SK-N-SH (cell line): Measurements from ENCODE around the gene KMT2E. TPM values are rescaled to one million over a fixed set of nuclear protein-coding genes. Genes with fewer than 3 reads are reported as not detected.
"Not testable (repeated sequence)": the region's sequence is repeated elsewhere in the genome, so short reads cannot be mapped to it uniquely, and the experiment has no call there.

Experiments used
- CTCF ChIA-PET: fragments of 300-600, 350-600 bp; formaldehyde crosslinking; extraction: SDS; loops from one replicate; lab custom pipeline; 2021; lab: Yijun Ruan, JAX
- POLR2A ChIA-PET: fragments of 350-600 bp; sonication (Branson Sonifier 250); formaldehyde crosslinking; extraction: SDS; loops from one replicate; lab custom pipeline; 2020; ENCODE audit warnings: antibody characterized with exemption, inconsistent platforms; lab: Yijun Ruan, JAX
- DNase-seq: peaks from one replicate; pipeline ENCODE4 v3.0.0; 2012
- H2AFZ ChIP-seq: fragments of 200-600 bp; sonication (generic); 2 replicates; pipeline ENCODE4 v1.8.1; 2016; ENCODE audit warnings: antibody characterized with exemption, mild to moderate bottlenecking, low read depth
- H3F3A ChIP-seq: fragments of 200-600 bp; sonication (generic); replicated peaks from 2 replicates; pipeline ENCODE3; 2016; ENCODE audit warnings: antibody characterized with exemption, mild to moderate bottlenecking; ENCODE audit not compliant: insufficient read depth
- H3K27ac ChIP-seq, 2 experiments: fragments of 200-500 bp in 1 of 2; fragments of 200-600 bp in 1 of 2; sonication (Bioruptor generic) in 1 of 2; sonication (generic), shearing (Covaris generic) in 1 of 2; 2 replicates each; pipeline versions ENCODE4 v1.5.1 to v1.6.1; 2014 to 2016; ENCODE audit warnings: low read depth in 2 of 2, inconsistent platforms in 1 of 2, low read length in 1 of 2, mild to moderate bottlenecking in 1 of 2, mixed read lengths in 1 of 2
- H3K27me3 ChIP-seq: fragments of 200-600 bp; sonication (generic), shearing (Covaris generic); 2 replicates; pipeline ENCODE4 v1.6.1; 2016; ENCODE audit warnings: mixed run types; ENCODE audit not compliant: insufficient read depth
- H3K36me3 ChIP-seq, 2 experiments: fragments of 200-500 bp in 1 of 2; fragments of 200-600 bp in 1 of 2; sonication (Bioruptor generic) in 1 of 2; sonication (generic) in 1 of 2; replicated peaks in 1 of 2; 2 replicates each; pipeline versions ENCODE3 to v1.5.1; 2014 to 2016; ENCODE audit warnings: low read length in 1 of 2, mild to moderate bottlenecking in 1 of 2; ENCODE audit not compliant: insufficient read depth in 2 of 2, control insufficient read depth in 1 of 2
- H3K4me1 ChIP-seq, 2 experiments: fragments of 200-500 bp in 1 of 2; fragments of 200-600 bp in 1 of 2; sonication (Bioruptor generic) in 1 of 2; sonication (generic), shearing (Covaris generic) in 1 of 2; 2 replicates each; pipeline versions ENCODE4 v1.5.1 to v1.6.1; 2014 to 2016; ENCODE audit warnings: low read depth in 1 of 2, low read length in 1 of 2, mixed run types in 1 of 2; ENCODE audit not compliant: insufficient read depth in 2 of 2, control insufficient read depth in 1 of 2
- H3K4me2 ChIP-seq: fragments of 200-600 bp; sonication (generic), shearing (Covaris generic); 2 replicates; pipeline ENCODE4 v1.6.1; 2017; ENCODE audit warnings: mixed run types
- H3K4me3 ChIP-seq, 2 experiments: fragments of 200-500 bp in 1 of 2; fragments of 200-600 bp in 1 of 2; sonication (Bioruptor generic) in 1 of 2; sonication (generic), shearing (Covaris generic) in 1 of 2; 2 replicates each; pipeline versions ENCODE4 v1.5.1 to v1.8.1; 2014 to 2016; ENCODE audit warnings: low read depth in 2 of 2, inconsistent platforms in 1 of 2, low read length in 1 of 2, mild to moderate bottlenecking in 1 of 2, mixed read lengths in 1 of 2, moderate library complexity in 1 of 2
- H3K79me2 ChIP-seq: fragments of 200-600 bp; sonication (generic); 2 replicates; pipeline ENCODE4 v1.8.1; 2017; ENCODE audit warnings: mild to moderate bottlenecking; ENCODE audit not compliant: insufficient read depth
- H3K9ac ChIP-seq: fragments of 200-600 bp; sonication (generic); 2 replicates; pipeline ENCODE4 v1.6.1; 2017; ENCODE audit warnings: mixed run types
- H3K9me2 ChIP-seq: fragments of 200-600 bp; sonication (generic); 2 replicates; pipeline ENCODE4 v1.6.1; 2017; ENCODE audit warnings: mixed run types
- H3K9me3 ChIP-seq: fragments of 200-600 bp; sonication (generic); 2 replicates; pipeline ENCODE4 v1.6.1; 2017; ENCODE audit warnings: mixed run types, mild to moderate bottlenecking, moderate library complexity
- H4K20me1 ChIP-seq: fragments of 200-600 bp; sonication (generic); 2 replicates; pipeline ENCODE4 v1.6.1; 2017; ENCODE audit warnings: mild to moderate bottlenecking, mixed run types; ENCODE audit not compliant: insufficient read depth
- GABPA ChIP-seq: IDR thresholded peaks from 2 replicates; pipeline ENCODE4 v1.4.0; 2012; ENCODE audit warnings: low read depth, mild to moderate bottlenecking
- MXI1 ChIP-seq: IDR thresholded peaks from 2 replicates; pipeline ENCODE4 v1.6.1; 2012; ENCODE audit warnings: mild to moderate bottlenecking, low read depth, low read length, improper control_type of control experiment
- RCOR1 ChIP-seq: fragments of 150-350 bp; IDR thresholded peaks from 2 replicates; pipeline ENCODE4 v1.6.1; 2017; ENCODE audit warnings: antibody characterized with exemption, low read length
- REST ChIP-seq: IDR thresholded peaks from 2 replicates; pipeline ENCODE4 v1.6.1; 2012; ENCODE audit warnings: mild to moderate bottlenecking, low read depth, low read length, moderate library complexity
- SIN3A ChIP-seq: IDR thresholded peaks from 2 replicates; pipeline ENCODE4 v1.6.1; 2012; ENCODE audit warnings: low read depth, mild to moderate bottlenecking, low read length, moderate library complexity, borderline replicate concordance
- SMC3 ChIP-seq: IDR thresholded peaks from 2 replicates; pipeline ENCODE4 v1.6.1; 2012; ENCODE audit warnings: low read depth, low read length, improper control_type of control experiment
- TCF12 ChIP-seq: IDR thresholded peaks from 2 replicates; pipeline ENCODE4 v1.4.0; 2012
- USF1 ChIP-seq: IDR thresholded peaks from 2 replicates; pipeline ENCODE4 v1.4.0; 2012; ENCODE audit warnings: low read depth, borderline replicate concordance
- YY1 ChIP-seq: IDR thresholded peaks from 2 replicates; pipeline ENCODE4 v1.4.0; 2012; ENCODE audit warnings: low read depth, mild to moderate bottlenecking
- WGBS: methylation state at CpG from one replicate; pipeline ENCODE4 v1.1.6; 2017; ENCODE audit warnings: low lambda C conversion rate; 5-methylcytosine and 5-hydroxymethylcytosine counted together
- polyA plus RNA-seq, 3 experiments: library from polyadenylated mRNA; depleted of rRNA; stranded (reverse); fragments of >200 nt; gene quantifications; 2 replicates each; pipeline ENCODE4 v1.2.3, GENCODE V29; 2012
- TF ChIP-seq, protein P1 (sequence below): IDR thresholded peaks from 2 replicates; pipeline ENCODE4 v1.4.0; 2012; ENCODE audit warnings: low read depth, borderline replicate concordance

The KMT2E gene
- polyA plus RNA-seq, 1 of the 3 experiments (the other 2 are of a cell fraction) = 6.4 TPM

- no peak for TF ChIP-seq YY1
Observed at GRCh38 chr7:105028004-105028403, 14.0 kb downstream of the KMT2E start (continued).

DNA sequence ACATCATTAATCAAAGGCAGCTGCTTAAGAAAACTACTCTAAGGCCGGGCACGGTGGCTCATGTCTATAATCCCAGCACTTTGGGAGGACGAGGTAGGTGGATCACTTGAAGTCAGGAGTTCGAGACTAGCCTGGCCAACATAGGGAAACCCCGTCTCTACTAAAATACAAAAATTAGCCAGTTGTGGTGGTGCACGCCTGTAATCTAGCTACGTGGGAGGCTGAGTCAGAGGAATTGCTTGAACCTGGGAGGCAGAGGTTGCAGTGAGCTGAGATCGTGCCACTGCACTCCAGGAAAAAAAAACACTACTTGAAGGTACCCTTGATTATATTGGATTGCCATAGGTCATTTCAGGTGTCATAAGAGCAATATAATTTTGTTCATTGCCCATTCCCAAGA, 14.9 kb downstream of the KMT2E start:
- H3K4me2 ChIP-seq, H3K9me2 ChIP-seq, H3K36me3 ChIP-seq, H3K27ac ChIP-seq, H2AFZ ChIP-seq, H3K9ac ChIP-seq, POLR2A ChIA-PET, H3K9me3 ChIP-seq, H3K27me3 ChIP-seq, DNase-seq, H3K4me3 ChIP-seq: not testable (repeated sequence)
- Histone ChIP-seq H3F3A (peaks cover 18% of the 10 kb centered on the region), H4K20me1 (peaks cover 100% of the 10 kb centered on the region), H3K79me2 (peaks cover 100% of the 10 kb centered on the region), H3K4me1 (peaks cover 3 to 17% of the 10 kb centered on the region in 2 experiments; a peak in 2 of 4 replicates)
- 97% methylated on average over 8 of the region's 8 CpGs for WGBS
- CTCF ChIA-PET = interaction anchor here (0.9 to 1.0 kb wide), 2 partner anchors 15 to 47 kb away, joined by 3 read pairs; partner anchors contain the start of gene KMT2E

- H3K4me3 ChIP-seq = no peak overlapping the region
- H2AFZ ChIP-seq = no peak overlapping the region
- peaks cover 5% of the 10 kb centered on the region for H3F3A ChIP-seq
- DNase-seq = no peak
- H3K27me3 ChIP-seq = no peaks in the 10 kb centered on the region
- no peaks in the 10 kb centered on the region for H3K9me2 ChIP-seq
- H3K9ac ChIP-seq = no peak overlapping the region
- peaks cover 3 to 4% of the 10 kb centered on the region in 2 experiments; a peak in 2 of 4 replicates for H3K4me1 ChIP-seq
- ChIA-PET CTCF (no interaction called here), POLR2A (no interaction called here)
- H4K20me1 ChIP-seq = peaks cover 99% of the 10 kb centered on the region
- no peak overlapping the region for H3K4me2 ChIP-seq
- H3K36me3 ChIP-seq = peaks cover 0 to 12% of the 10 kb centered on the region in 2 experiments
- TF ChIP-seq USF1 (no peak), SMC3 (no peak), GABPA (no peak), TCF12 (no peak), REST (no peak), MXI1 (no peak), SIN3A (no peak), RCOR1 (no peak)
- TF ChIP-seq, protein P1, sequence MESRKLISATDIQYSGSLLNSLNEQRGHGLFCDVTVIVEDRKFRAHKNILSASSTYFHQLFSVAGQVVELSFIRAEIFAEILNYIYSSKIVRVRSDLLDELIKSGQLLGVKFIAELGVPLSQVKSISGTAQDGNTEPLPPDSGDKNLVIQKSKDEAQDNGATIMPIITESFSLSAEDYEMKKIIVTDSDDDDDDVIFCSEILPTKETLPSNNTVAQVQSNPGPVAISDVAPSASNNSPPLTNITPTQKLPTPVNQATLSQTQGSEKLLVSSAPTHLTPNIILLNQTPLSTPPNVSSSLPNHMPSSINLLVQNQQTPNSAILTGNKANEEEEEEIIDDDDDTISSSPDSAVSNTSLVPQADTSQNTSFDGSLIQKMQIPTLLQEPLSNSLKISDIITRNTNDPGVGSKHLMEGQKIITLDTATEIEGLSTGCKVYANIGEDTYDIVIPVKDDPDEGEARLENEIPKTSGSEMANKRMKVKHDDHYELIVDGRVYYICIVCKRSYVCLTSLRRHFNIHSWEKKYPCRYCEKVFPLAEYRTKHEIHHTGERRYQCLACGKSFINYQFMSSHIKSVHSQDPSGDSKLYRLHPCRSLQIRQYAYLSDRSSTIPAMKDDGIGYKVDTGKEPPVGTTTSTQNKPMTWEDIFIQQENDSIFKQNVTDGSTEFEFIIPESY = no peak
- no peaks in the 10 kb centered on the region for H3K9me3 ChIP-seq
- H3K27ac ChIP-seq = no peak overlapping the region
- H3K79me2 ChIP-seq = peaks cover 99% of the 10 kb centered on the region
Observed at GRCh38 chr7:105030447-105030846, 16.4 kb downstream of the KMT2E start.
